ENCODE measurements around the gene PPP1R14C.

The PPP1R14C gene

DNA sequence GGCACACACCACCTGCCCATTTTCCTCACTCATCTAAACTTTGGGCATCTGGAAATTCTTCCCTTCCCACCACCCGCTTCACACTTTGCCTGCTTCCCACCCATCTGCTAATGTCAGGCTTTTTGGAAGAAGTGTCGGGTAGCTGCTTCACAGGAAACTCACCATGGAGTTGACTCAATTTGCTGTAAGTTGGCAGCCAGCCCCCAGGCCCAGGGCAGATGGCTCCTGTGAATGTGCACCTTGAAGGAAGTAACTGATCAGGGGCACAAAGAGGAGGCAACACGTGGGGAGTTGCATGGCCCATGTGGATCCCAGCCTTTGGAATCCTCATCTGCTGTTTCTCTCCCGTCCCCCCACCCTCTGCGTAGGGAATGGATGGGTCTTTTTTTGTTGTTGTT, 87.3 kb downstream of the PPP1R14C start:
- TF ChIP-seq, protein P1, sequence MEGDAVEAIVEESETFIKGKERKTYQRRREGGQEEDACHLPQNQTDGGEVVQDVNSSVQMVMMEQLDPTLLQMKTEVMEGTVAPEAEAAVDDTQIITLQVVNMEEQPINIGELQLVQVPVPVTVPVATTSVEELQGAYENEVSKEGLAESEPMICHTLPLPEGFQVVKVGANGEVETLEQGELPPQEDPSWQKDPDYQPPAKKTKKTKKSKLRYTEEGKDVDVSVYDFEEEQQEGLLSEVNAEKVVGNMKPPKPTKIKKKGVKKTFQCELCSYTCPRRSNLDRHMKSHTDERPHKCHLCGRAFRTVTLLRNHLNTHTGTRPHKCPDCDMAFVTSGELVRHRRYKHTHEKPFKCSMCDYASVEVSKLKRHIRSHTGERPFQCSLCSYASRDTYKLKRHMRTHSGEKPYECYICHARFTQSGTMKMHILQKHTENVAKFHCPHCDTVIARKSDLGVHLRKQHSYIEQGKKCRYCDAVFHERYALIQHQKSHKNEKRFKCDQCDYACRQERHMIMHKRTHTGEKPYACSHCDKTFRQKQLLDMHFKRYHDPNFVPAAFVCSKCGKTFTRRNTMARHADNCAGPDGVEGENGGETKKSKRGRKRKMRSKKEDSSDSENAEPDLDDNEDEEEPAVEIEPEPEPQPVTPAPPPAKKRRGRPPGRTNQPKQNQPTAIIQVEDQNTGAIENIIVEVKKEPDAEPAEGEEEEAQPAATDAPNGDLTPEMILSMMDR (IDR thresholded peaks at IDR 0.05; ENCODE audit: low read depth, low read length) = no peak
- no peak for DNase-seq
- H3K4me3 ChIP-seq (ENCODE audit: low read depth, low read length) = no peak overlapping the region
- no peak overlapping the region for H3K27ac ChIP-seq
- H3K9me3 ChIP-seq (ENCODE audit: severe bottlenecking) = no peaks in the 10 kb centered on the region
- H3K36me3 ChIP-seq = no peaks in the 10 kb centered on the region
- no peaks in the 10 kb centered on the region for H3K27me3 ChIP-seq (ENCODE audit: insufficient read depth, low read depth, severe bottlenecking)

DNA sequence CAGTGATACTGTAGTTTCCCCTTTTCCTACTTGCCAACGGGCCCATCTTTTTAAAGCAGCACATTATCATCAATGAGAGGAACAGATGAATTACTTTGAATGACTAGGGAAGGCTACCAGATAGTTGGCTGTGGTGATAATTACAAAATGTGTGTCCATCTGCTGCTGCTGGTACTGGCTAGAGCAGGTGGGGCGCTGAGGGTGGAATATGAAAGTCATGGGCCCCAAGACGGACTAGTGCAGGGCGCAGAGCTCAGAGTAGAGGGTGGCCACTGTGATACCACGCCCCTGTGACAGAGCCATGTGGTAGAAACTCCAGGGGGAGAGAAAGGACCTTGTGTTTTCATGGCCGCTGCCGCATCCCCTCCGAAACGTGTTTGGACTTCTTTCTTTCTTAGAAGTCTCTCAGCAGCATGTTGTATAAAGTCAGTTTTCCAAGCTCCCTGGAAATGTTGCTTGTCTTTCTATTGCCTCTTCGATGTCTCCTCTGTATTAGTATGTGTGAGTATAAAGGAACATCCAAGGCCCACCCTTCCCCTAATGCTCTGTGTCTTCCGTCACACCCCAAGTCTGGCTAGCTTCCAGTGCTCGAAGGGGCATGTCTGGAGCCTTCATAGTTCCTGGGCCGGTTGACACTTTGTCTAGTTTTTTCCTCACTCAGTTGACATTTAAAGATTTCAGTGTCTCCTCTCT, 88.1 kb downstream of the PPP1R14C start:
- H3K9me3 ChIP-seq (ENCODE audit: severe bottlenecking) = no peaks in the 10 kb centered on the region
- no peak for DNase-seq
- no peaks in the 10 kb centered on the region for H3K36me3 ChIP-seq
- no peak overlapping the region for H3K27ac ChIP-seq
- TF ChIP-seq, protein P1 (IDR thresholded peaks at IDR 0.05; ENCODE audit: low read depth, low read length) = no peak
- no peaks in the 10 kb centered on the region for H3K27me3 ChIP-seq (ENCODE audit: insufficient read depth, low read depth, severe bottlenecking)
- no peak overlapping the region for H3K4me3 ChIP-seq (ENCODE audit: low read depth, low read length)

DNA sequence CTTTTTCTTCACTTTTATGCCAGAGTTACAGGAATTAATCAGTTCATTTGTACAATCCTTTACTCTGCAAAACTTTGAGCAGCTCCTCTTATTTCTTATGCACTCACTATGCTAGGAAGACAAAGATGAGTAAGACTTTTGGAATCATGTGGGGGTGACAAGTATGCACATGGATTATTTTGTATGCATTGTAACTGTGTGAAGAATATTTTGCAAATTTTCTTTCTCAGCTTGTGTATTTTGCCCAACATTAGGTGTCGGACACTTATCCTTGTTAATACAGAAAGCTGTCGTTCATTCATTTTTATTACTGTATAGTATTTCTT, 88.6 kb downstream of the PPP1R14C start:
- H3K36me3 ChIP-seq = no peaks in the 10 kb centered on the region
- H3K27ac ChIP-seq = no peak overlapping the region
- DNase-seq = no peak
- H3K27me3 ChIP-seq (ENCODE audit: insufficient read depth, low read depth, severe bottlenecking) = no peaks in the 10 kb centered on the region
- H3K4me3 ChIP-seq (ENCODE audit: low read depth, low read length) = no peak overlapping the region
- no peaks in the 10 kb centered on the region for H3K9me3 ChIP-seq (ENCODE audit: severe bottlenecking)
- TF ChIP-seq, protein P1 (IDR thresholded peaks at IDR 0.05; ENCODE audit: low read depth, low read length) = no peak

DNA sequence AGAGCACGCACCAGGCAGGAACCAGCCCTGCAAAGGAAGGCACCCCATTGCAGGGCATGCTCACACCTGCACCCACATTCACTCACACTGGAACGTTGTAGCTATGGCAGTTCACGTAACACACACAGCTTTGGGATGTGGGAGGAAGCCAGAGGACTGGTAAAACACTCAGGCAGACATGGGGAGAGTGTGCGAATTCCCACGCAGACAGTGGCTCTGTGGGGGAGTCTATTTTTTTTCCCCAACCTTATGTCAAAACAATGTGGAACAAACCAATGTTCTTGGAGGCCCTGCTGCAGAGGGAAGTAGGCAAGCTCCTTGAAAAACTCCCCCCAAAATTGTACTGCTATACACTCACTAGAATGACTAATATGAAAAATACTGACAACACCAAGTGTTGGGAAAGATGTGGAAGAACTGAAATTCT, 91.0 kb downstream of the PPP1R14C start:
- Histone ChIP-seq H3K27ac (no peak overlapping the region), H3K36me3 (no peaks in the 10 kb centered on the region), H3K4me3 (ENCODE audit: low read depth, low read length) (no peak overlapping the region), H3K27me3 (ENCODE audit: insufficient read depth, low read depth, severe bottlenecking) (no peaks in the 10 kb centered on the region), H3K9me3 (ENCODE audit: severe bottlenecking) (no peaks in the 10 kb centered on the region)
- TF ChIP-seq, protein P1 (IDR thresholded peaks at IDR 0.05; ENCODE audit: low read depth, low read length) = no peak
- DNase-seq = no peak

GRCh38 chr6:150235218-150235617, 92.4 kb downstream of the PPP1R14C start:
- TF ChIP-seq, protein P1 (IDR thresholded peaks at IDR 0.05; ENCODE audit: low read depth, low read length) = no peak
- Histone ChIP-seq H3K36me3 (no peaks in the 10 kb centered on the region), H3K9me3 (ENCODE audit: severe bottlenecking) (no peaks in the 10 kb centered on the region), H3K4me3 (ENCODE audit: low read depth, low read length) (no peak overlapping the region), H3K27me3 (ENCODE audit: insufficient read depth, low read depth, severe bottlenecking) (no peaks in the 10 kb centered on the region), H3K27ac (no peak overlapping the region)
- DNase-seq = no peak

- no peak overlapping the region for H3K27ac ChIP-seq
- H3K36me3 ChIP-seq = no peaks in the 10 kb centered on the region
- H3K4me3 ChIP-seq (ENCODE audit: low read depth, low read length) = no peak overlapping the region
- TF ChIP-seq, protein P1 (IDR thresholded peaks at IDR 0.05; ENCODE audit: low read depth, low read length) = no peak
- no peaks in the 10 kb centered on the region for H3K9me3 ChIP-seq (ENCODE audit: severe bottlenecking)
- H3K27me3 ChIP-seq (ENCODE audit: insufficient read depth, low read depth, severe bottlenecking) = no peaks in the 10 kb centered on the region
- no peak for DNase-seq
Observed at GRCh38 chr6:150236114-150236513, 93.3 kb downstream of the PPP1R14C start.
